ENCODE measurements around the gene FBXW9.

DNA sequence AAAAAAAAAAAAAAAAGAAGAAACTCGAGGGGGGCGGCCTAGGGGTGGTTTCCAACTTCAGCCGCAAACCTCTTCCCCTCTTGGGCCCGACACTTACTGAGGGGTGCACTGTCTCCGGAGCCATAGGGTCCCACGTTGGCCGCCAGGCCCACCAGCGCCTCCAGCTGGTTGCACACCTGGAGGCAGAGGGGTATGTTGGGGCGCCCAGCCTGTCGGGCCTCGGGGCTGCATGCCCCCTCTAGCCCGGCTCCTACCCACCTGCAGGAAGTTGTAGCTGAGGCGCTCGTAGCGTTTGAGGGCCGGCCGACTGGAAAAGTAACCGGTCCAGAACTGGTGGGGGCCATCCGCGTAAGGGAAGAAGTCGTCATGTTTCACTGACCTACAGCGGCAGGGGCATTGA, 38.5 kb downstream of the FBXW9 start:
- TF ChIP-seq, protein P1, sequence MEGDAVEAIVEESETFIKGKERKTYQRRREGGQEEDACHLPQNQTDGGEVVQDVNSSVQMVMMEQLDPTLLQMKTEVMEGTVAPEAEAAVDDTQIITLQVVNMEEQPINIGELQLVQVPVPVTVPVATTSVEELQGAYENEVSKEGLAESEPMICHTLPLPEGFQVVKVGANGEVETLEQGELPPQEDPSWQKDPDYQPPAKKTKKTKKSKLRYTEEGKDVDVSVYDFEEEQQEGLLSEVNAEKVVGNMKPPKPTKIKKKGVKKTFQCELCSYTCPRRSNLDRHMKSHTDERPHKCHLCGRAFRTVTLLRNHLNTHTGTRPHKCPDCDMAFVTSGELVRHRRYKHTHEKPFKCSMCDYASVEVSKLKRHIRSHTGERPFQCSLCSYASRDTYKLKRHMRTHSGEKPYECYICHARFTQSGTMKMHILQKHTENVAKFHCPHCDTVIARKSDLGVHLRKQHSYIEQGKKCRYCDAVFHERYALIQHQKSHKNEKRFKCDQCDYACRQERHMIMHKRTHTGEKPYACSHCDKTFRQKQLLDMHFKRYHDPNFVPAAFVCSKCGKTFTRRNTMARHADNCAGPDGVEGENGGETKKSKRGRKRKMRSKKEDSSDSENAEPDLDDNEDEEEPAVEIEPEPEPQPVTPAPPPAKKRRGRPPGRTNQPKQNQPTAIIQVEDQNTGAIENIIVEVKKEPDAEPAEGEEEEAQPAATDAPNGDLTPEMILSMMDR (IDR thresholded peaks at IDR 0.05), result no peak
- TF ChIP-seq EZH2phosphoT487 (IDR thresholded peaks at IDR 0.05), result no peak

Data from neural progenitor cell (in vitro differentiated cells).